MV-4-11 (cell line): ENCODE results near the gene MRM2.

Source experiments
- DNase-seq: peaks from one replicate; lab custom pipeline; 2025; lab: John Stamatoyannopoulos, UW

MRM2 gene

DNA sequence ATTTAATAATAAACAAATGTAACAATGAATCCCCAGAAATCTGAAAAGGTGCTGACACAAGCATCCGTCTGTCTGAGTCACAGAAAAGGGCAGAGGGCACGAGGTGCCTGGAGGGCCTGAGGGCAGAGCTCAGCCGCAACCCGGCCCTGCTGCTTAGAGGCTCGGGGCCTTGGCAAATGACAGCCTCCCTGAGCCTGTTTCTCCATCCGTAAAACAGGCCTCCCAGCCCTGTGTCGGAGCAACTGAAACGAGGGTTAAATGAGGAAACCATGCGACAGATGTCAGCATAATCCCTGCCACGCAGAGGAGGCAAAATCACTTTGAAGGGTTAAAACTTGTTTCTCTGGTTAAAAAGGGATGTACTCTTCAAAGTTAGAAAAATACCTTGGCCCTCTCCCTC lies 24.9 kb upstream of the MRM2 start:
- DNase-seq: peak; percentile 73

DNA sequence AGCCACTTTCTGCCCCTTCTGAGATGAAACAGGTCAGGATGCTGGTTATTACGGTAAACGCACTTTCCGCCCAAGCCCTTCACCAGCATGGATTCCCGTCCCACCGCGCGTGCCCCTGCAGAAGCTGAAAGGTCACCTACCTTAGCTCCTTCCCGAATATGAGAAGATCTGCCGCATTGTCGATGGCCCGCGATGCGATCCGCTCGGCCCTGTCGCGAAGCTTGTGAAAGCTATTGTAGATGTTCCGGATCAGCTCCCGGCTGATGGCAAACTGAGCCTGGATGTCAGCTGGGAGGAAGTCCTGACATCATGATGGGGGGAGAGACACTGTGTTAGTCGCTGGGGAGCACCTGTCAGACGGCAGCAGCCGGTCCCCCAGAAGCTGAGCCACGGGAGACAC lies 22.2 kb upstream of the MRM2 start:
- no peak for DNase-seq

DNA sequence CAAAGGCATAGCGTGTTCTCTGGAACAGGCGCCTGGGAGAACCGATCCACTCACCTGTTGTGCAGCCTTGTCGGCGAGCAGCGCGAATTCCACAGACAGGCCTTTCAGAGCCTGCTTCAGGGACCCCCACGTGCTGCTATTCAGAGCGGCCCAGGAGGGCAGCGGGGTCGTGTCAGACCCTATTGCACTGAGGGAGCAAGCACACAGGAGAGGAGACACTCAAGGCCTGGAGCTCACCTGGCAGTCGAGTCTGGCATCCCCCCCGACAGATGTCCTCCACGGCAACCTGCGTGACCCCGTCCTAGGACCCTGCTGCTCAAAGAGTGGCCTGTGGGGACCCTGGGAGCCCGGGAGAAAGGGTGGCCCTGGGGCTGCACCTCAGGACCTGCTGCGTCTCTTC lies 21.2 kb upstream of the MRM2 start:
- DNase-seq: no peak

DNA sequence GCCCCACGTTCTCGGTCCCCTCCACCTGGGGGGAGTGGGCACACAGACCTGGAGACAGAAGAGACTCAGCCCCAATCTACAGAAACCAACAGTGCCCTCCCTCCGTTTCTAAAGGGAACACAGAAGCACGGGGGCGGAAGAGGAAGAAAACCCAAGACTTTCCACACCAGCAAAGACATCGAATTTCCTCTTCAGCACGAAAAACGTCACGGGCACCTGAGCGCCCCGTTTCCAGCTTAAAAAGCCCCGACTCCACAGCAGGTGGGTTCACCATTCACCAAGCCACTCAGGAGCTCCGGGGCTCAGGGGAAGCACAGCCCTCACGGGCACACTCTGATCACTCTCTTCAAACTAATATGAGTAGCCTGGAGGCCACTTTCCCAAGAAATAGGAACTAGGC lies 19.6 kb upstream of the MRM2 start:
- DNase-seq: peak; percentile 61

DNA sequence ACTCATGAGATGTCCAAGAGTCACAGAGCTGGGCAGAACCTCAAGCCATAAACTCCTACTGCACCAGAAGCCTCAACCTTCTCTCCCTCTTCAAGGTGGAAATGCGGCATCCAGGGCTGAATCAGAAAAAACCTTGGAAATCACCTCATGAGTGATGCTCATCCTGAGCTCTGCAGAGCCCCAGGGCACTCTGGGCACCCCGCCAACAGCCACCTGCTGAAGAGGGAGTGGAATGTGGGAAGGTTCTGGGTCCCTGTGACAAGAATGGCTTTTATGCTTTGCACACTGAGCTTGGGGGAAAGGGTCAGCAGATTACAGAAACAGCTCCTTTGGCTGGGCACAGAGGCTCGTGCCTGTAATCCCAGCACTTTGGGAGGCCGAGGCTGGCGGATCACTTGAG lies 18.8 kb upstream of the MRM2 start:
- no peak for DNase-seq

DNA sequence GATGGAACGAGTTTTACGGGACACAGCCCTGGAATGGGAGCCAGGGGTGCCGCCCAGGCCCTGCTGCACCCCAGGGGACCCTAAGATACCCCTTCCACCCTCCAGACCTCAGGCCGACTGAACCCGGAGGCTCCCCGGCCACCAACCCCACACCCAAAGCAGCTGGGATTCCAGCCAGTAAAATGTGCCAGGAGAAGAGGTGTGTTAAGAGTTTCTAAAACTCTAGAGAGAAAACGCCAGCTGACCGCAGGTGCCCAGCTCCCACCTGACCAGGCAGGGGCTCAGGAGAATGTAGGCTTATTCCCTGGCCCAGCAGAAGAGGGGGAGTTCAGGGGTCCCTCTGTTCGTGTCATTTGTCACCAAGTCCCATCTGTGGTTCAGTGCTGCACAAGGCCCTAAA lies 17.5 kb upstream of the MRM2 start:
- DNase-seq: no peak

DNA sequence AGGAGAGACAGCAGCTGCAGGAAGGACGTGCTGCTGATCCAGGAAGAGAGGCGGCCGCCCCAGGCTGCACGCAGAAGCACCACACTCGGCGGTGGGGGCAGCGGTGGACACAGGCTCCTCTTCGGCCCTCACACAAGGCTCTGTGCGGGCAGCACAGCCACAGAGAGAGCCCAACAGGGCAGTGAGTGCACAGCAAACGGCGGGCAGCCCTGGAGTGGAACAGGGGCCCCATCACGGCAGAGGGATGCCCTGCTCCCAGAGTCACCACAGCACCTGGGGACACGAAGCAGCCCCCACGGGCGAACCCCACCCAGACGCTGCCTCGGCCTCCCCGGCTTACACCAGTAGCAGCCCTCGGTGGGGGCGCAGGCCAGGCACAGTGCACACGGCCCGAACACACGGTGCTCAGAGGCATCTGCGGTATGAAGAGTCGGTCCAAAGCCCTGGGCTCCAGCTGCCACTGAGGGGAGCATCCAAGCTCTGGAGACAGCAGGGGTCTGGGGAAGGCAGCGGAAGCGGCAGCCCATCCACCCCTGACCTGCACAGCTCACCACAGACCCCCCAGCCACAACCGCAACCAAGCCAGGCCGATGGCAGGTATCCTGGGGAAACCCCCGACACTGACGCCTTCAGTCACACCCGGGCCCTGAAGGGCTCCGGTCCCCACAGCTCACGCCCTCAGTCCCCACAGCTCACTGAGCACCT lies 16.8 kb upstream of the MRM2 start:
- DNase-seq: no peak

DNA sequence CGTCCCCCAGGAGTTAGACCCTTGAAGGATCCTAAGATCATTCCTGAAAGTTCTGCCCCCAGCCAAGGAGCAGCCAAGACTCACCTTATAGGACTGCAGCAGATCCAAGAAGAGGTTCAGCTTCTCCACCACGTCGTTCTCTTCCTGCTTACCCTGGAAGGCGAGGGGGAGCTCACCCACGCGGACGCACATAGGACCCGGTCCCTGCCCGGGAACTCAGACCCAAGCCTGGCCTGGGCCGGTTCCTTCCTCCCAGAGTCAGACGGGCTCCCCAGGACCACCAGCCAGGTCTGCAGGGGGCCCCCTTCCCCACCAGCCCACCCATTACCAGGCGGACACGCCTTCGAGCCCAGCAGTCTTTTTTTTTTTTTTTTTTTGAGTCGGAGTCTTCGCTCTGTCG lies 15.6 kb upstream of the MRM2 start:
- DNase-seq: no peak

DNA sequence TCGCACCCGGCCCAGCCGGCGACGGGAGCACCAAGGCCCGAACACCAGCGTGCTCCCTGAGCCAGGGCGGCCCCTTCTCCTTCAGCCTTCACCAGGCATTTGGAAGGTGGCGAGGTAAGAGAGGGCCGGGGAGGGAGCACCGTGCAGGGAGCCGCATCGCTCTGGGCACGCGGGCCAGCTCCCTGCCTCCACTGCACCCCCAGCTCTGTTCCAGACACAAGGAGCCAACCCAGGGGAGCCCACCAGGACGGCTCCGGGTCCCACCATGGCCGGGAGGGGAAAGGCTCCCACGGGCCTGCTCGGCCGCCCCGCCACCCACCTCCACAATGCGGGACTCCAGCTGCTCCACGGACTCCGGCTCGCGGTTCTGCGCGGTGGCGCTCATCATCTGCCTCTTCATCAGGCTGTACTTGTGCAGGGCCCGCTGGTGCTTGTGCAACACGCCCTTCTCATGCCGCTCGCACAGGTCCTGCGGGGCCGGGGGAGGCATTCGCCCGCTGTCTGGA lies 15.1 kb upstream of the MRM2 start:
- no peak for DNase-seq

DNA sequence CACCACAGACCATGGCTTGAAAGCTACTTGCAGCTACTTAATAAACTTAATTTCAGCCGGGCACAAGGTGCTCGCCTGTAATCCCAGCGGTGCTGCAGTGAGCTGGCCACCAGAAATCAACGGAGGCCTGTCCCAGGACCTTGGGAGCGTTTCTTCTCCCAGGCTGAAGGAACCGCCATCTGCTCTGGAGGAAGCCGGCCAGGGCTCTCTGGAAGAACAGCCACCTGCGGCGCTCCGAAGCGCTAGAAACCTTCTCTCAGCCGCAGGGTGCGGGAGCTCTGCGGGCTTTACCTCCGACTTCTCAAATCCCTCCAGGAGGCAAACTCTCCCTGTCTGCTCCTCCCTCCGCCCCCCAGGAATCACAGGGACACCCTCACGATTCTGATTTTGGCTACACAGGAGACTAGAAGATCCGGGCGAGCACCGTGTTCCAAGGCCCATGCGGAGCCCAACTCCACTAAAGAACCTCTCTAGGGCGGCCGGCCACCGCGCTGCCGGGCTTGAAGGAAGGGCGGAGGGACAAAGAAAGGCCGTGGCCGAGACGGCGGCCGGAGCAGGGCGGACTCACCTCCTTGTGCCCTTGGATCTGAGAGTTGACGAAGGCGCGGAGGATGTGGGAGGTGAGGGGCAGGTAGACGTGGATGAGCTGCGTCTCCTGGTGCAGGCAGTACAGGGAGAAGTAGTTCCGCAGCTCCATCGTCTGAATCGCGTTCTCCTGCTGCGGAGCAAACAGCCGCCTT lies 14.5 kb upstream of the MRM2 start:
- DNase-seq: no peak

DNA sequence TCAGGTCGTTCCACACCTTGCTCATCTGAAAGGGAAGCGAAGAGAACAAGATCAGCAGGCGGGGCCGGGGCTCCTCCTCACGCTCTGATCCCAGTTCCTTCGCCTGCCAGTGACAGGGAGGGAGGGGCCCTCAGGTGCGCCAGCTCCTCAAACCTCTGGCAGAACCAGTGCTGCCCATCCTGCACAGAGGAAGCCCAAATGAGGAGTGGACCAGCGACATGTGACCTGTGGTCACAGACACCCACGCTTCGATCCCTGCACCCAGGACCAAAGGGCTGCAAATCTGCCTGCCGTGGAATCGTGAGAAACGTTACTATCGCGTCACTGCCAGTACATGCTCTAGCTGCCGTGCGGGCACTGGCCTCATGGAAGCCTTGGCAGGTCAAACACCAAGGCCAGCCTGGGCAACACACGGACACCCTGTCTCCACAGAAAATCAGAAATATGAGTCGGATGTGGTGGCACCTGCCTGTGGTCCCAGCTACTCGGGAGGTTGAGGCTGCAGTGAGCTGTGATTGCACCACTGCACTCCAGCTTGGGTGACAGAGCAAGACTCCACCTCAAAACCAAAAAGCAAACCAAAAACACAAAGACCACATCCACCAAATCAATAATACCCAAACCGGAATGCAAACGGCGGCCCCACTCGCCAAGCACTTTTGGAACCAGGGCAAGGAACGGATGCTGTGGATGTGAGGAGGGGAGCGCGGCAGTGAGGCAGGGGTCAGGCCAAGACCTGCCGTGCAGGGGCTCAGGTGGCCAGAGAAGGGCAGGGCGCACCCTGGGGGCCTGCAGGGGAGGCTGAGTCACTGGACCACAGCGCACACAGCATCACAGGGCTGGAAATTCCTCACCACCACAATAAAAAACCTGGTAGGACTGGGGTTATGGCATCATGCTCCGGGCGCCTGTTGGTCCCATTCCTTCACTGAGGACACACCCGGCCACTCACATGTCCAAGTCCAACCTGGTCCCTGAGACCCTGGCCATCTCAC lies 13.4 kb upstream of the MRM2 start:
- DNase-seq: no peak

DNA sequence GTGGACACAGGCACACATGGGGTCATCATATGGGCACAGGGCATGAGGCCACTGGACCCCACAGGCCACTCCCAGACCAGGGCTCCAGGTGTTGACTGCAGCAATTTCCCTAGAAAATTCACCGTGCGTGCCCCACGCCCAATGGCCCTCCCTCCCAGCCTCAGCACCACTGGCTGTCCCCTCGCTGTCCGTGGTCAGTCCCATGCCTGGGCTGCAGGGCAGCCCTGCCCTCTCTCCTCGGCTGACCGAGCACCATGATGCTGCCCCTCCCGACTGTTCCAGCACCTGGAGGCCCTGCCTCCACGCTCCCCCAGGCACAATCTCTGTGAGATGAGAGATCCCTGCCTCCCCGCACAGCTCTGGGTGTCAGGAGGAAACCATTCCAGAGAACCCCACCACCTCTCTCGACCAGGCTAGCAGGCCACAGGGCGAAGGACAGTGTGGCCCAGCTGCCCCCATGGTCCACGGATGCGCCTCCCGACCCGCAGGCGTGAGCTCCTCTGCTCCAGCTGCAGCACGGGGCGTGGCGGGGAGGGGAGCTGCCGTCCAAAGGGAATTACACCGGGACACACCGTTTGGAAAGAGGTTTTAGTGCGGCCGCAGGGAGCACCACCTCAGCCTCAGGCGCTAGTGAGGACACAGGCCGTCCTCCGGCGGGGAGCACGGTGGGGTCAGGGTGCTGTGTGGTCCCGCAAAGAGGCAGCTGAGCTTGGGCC lies 12.6 kb upstream of the MRM2 start:
- no peak for DNase-seq

DNA sequence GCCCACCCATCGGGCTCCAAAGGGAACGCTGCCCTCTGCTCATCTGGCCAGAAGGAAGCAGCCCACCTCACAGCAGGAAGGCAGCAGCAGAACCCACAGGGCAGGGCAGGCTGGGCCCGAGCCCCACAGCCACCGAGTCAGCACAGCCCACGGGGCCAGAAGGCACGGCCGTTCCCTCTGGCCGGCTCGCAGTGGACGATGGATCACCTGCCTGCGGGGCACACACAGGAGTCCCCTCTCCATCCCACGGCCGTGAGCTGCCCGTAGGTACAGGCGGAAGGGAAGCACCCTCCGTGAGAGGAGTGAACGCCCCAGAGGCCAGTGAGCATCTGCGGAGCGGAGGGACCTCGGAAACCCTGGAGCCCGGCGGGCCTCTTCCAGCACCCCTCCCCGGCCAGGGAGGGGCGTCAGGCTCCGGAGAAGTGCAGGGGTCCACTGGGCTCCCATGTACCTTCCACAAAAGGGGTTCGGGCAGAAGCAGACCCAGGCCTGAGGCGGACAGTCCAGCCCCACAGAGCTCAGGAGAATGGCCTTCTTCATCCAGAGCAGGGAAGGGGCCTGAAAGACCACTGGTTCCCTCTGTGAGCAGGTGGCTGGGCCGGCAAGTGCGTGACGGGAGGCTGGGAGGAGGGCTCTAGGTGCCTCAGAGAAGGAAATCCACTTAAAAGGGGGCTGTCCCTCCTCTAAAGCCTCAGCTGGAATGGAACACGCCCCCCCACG lies 11.7 kb upstream of the MRM2 start:
- no peak for DNase-seq

DNA sequence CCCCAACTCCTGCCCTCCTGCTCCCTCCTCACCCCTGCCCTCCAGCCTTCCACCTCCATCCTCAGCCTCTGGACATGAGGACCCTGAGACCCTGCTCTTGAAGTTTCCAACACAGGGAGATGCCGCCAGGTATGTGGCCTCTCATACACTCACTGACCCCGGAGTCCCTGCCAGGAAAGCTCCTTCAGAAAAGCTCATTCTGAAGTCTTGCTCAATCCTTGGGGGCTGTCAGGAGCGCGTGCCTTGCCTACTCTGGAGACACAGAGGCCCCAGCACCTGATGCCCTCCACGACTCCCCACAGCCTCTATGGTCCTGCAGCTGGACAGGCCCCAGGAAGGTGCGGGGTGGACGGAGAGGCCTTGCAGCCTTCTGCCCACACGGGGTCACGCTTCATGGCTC lies 11.0 kb upstream of the MRM2 start:
- no peak for DNase-seq

DNA sequence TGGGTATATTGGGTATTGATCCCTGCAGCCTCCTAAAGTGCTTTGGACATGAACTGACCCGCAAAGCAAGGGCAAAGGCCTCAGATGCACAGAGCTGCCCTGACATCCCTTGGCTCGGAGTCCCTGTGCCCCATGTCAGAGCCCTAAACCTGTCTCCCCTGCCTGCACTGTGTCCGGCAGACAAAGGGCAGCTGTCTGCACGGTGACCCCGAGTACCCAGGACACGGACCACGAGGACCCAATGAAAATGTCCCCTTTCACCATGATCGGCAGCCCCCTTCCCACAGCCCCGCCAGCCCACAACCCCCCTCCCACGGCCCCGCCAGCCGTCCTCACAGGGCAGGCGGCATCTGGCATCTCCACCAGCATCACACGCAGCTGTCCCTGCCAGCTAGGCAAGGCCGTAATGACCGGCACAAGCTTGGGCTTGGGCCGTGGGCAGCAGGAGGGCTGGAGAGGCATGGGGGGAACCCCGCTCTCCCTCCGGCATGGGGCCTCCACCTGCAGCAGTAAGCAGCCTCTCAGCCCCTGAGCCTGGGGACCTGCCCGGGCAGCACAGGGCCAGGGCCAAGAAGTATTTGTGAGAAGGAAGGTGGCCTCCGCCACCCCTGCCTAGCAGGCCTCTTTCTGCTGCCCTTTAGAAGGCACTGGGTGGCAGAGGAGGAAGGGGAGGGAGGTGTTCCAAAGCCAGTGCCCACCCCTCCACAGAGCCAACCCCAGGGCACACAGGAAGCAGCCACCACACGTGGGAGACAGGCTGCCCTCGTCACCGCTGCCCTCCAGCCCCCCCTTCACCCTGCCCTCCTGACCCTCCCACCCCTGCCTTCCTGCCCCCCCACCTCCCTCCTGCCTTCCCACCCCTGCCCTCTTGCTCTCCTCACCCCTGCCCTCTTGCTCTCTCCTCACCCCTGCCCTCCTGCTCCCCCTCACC lies 10.1 kb upstream of the MRM2 start:
- DNase-seq: no peak

DNA sequence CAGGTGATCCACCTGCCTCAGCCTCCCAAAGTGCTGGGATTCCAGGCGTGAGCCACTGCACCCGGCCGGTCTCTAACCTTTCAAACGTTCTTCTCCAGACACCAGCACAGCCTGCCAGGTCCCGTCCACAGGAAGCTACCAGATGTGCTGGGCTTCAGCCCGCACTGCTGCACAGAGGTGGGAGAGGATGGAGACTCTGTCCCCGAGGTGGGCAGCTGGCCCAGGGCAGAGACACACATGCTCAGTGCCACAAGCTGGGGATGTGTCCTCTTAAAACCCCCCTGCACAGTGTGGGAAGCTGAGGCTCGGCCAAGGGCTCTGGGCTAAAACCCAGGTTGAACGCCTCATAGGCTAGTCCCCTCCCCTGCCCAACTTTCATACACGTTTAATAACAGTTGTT lies 9.4 kb upstream of the MRM2 start:
- DNase-seq: no peak

DNA sequence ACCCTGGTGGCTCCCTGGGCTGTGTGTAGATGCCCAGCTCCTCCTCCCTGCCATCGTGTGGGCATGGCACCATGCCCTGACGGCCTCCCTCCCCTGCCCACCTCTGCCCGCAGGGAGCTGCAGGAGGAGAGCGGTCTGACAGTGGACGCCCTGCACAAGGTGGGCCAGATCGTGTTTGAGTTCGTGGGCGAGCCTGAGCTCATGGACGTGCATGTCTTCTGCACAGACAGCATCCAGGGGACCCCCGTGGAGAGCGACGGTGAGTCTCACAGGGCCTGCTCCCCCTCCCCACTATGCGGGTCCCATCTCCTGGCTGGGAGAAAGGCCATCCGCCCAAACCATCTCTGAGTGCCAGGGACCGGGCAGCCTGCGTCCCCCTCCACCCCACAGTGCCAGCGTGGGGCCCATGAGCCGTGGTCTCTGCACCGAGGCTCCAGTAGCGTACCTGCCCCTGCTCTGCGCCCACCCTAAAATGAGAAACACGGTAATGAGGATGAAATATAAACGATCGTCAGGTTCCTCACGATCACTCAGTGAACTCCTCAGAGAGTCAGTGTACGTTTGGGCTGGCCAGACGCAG lies 7.8 kb upstream of the MRM2 start:
- no peak for DNase-seq

DNA sequence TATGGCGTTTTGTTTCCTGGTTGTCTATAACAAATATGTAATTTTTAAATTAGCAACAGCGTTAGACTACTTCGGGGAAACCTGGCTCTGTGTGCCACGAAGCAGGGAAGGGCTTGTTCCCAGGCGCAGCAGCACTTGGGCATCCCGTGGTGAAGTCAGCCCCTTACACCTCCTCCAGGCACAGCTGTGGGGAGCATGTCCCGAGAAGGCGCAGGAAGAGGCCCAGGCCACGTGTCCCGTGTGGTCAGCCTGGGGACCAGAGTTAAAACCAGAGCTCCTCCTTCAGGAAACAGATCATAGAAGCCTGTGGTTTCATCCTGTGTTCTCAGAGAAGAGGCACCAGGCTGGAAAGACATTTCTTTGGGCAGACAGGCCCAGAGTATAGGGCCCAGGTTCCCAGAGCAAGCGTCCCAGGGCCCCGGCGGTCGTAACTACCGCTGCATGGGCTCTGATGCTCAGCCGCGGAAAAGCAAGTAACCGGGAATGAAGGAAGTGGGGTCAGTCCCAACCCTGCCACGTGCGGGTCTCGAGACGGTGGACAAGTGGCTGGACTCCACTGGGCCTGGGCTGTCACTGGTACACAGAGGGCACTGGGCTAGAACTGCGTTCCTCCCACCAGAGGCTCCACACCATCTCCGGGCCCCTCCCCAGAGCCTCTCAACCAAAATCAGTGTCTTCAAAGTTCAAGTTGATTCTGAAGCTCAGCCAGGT lies 7.1 kb upstream of the MRM2 start:
- peak; percentile 93 for DNase-seq
